GM10847 (cell line): ENCODE data around the gene ST6GALNAC3.

Experiments used
- POLR2A ChIP-seq: IDR thresholded peaks from 2 replicates; pipeline ENCODE4 v1.6.1; 2011; ENCODE audit not compliant: insufficient read length; ENCODE audit errors: extremely low read depth

ST6GALNAC3 gene

GRCh38 chr1:76390456-76390855 lies 315.9 kb downstream of the ST6GALNAC3 start:
- no peak for TF ChIP-seq POLR2A

GRCh38 chr1:76395059-76395458 lies 320.5 kb downstream of the ST6GALNAC3 start:
- TF ChIP-seq POLR2A: no peak

GRCh38 chr1:76402128-76402527 lies 327.6 kb downstream of the ST6GALNAC3 start:
- TF ChIP-seq POLR2A: no peak

- TF ChIP-seq POLR2A: no peak
Measured at GRCh38 chr1:76408303-76408702, 333.8 kb downstream of the ST6GALNAC3 start.

- no peak for TF ChIP-seq POLR2A
Measured at GRCh38 chr1:76410499-76410898, 336.0 kb downstream of the ST6GALNAC3 start.

- TF ChIP-seq POLR2A: no peak
Measured at GRCh38 chr1:76418531-76418930, 344.0 kb downstream of the ST6GALNAC3 start.

- TF ChIP-seq POLR2A: no peak
Measured at GRCh38 chr1:76419603-76420002, 345.1 kb downstream of the ST6GALNAC3 start.

- no peak for TF ChIP-seq POLR2A
Measured at GRCh38 chr1:76425201-76426145, 350.9 kb downstream of the ST6GALNAC3 start.

- no peak for TF ChIP-seq POLR2A
Measured at GRCh38 chr1:76426606-76427005, 352.1 kb downstream of the ST6GALNAC3 start.

- TF ChIP-seq POLR2A: no peak
Measured at GRCh38 chr1:76428028-76428427, 353.5 kb downstream of the ST6GALNAC3 start.

- no peak for TF ChIP-seq POLR2A
Measured at GRCh38 chr1:76430531-76430930, 356.0 kb downstream of the ST6GALNAC3 start.

- no peak for TF ChIP-seq POLR2A
Measured at GRCh38 chr1:76433526-76433925, 359.0 kb downstream of the ST6GALNAC3 start.

GRCh38 chr1:76443217-76443616 lies 368.7 kb downstream of the ST6GALNAC3 start:
- TF ChIP-seq POLR2A: no peak

- no peak for TF ChIP-seq POLR2A
Measured at GRCh38 chr1:76444773-76445172, 370.2 kb downstream of the ST6GALNAC3 start.

- TF ChIP-seq POLR2A: no peak
Measured at GRCh38 chr1:76450229-76450628, 375.7 kb downstream of the ST6GALNAC3 start.

GRCh38 chr1:76463278-76463677 lies 388.7 kb downstream of the ST6GALNAC3 start:
- TF ChIP-seq POLR2A: no peak

GRCh38 chr1:76463849-76464248 lies 389.3 kb downstream of the ST6GALNAC3 start:
- no peak for TF ChIP-seq POLR2A

- TF ChIP-seq POLR2A: no peak
Measured at GRCh38 chr1:76465030-76465429, 390.5 kb downstream of the ST6GALNAC3 start.

- no peak for TF ChIP-seq POLR2A
Measured at GRCh38 chr1:76470166-76470565, 395.6 kb downstream of the ST6GALNAC3 start.
